HG03575 (cell line): ENCODE measurements around the gene DLX5.

Experiments
- ATAC-seq: cut with Tn5 transposase; IDR thresholded peaks from one replicate; pipeline ENCODE4 v1.9.1; 2021; ENCODE audit not compliant: unreplicated experiment, insufficient number of reproducible peaks, low FRiP score; ENCODE audit errors: extremely low read depth

DLX5 gene

DNA sequence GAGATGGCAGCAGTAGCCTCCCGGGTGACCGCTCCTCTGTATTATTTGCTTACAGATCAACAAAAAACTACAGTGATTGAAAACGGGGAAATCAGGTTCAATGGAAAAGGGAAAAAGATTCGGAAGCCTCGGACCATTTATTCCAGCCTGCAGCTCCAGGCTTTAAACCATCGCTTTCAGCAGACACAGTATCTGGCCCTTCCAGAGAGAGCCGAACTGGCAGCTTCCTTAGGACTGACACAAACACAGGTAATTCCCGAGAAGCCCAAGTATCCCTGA, 17.1 kb downstream of the DLX5 start:
- ATAC-seq, result no peak

DNA sequence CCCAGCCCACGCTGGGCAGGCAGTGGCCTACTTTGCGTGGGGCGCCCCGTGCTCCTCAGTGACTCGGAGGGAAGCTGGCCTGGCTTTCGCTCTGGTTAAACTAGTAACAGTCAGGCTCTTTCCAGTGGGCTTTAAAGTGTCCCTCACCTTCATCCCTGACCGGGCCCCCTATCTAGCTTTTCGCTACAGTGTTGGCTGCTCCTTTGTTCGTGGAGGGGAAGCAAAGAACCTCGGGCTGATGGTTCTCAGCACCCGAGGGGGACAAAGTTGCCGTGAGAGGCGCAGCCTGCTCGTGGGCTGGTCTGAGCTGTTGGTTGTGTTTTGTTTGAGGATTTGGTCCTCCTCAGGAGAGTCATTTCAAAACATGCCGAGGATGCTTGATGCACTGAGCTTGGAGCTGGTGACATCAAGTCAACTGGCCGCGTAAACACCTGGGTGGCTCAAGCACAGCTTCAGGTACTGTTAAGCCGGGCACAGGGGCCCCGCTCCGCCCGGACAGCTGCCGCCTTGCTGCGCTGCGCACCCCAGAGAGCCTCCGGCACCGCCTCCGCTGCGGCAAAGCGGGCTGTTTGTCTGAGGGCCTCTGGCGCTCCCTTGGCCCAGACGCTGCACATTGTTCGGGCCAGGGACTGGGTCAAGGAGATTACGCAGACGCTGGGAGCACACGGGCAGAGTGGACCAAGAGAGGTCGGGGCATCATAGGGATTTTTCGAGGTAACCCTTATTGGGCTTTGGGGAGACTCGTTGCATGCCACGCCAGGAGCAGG, 17.6 kb downstream of the DLX5 start:
- no peak for ATAC-seq

DNA sequence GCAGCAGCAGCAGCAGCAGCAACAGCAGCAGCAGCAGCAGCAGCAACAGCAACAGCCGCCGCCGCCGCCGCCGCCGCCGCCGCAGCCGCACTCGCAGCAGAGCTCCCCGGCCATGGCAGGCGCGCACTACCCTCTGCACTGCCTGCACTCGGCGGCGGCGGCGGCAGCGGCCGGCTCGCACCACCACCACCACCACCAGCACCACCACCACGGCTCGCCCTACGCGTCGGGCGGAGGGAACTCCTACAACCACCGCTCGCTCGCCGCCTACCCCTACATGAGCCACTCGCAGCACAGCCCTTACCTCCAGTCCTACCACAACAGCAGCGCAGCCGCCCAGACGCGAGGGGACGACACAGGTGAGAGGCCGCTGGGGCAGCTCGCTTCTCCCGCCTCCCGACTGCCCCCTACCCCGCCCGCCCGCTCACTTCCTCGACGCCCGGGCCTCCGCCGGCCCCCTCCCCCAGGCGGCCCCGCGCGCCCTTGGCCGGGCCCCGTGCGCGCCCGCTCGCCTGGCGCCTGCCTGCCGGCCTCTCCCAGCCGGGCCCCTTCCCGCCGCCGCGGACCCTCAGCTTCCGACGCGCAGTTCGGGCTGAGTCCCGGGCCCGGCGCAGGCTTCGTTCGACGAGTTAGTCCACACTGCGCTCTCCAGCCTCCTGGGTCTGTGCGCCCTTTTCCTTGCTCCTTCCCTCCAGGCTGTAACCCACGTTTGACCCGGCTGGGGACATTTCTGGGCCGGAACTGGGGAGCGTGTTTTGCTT, 18.4 kb downstream of the DLX5 start:
- ATAC-seq, result no peak

DNA sequence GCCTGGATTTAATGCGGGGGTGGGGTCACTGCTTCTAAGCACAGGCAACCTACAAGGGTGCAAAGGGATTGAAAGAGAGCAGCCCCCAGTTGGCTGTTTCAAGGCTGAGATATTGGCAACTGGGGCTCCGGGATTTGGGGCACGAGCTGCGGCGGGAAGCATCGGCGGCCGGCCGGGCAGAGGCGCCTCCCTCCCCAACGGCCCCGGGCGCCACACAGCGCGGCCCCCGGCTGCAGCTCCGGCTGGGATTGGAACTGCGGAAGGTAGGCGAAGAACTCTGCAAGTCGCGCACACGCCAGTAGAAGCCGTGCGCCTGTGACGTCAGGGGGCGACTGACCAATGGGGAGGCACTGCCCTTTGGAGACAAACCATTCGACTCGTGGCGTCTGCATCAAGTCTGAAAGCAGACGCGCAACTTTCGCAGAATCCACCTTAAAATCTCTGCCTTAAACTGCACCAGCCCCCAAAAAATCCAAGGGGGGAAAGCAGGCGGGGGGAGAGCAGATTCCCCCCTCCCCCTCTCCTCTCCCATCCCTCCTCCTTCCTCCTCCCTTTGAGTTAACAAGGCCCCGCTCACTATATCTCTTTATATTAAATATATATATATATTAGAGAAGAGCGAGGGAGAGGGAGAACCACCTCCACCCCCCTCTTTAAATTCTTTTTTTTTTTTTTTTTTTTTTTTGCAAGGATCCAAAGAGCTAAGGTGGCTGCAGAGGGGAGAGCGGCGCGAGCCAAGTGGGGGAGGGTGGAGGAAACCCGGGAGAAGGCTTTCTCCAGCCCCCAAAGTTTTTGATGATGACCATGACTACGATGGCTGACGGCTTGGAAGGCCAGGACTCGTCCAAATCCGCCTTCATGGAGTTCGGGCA, 19.2 kb downstream of the DLX5 start, which contains the start of gene DLX6:
DLX6 (plus strand) TSS at position 371 of the 872 bp plus-strand sequence; CDS start at position 796, 425 bp downstream.
- no peak for ATAC-seq

DNA sequence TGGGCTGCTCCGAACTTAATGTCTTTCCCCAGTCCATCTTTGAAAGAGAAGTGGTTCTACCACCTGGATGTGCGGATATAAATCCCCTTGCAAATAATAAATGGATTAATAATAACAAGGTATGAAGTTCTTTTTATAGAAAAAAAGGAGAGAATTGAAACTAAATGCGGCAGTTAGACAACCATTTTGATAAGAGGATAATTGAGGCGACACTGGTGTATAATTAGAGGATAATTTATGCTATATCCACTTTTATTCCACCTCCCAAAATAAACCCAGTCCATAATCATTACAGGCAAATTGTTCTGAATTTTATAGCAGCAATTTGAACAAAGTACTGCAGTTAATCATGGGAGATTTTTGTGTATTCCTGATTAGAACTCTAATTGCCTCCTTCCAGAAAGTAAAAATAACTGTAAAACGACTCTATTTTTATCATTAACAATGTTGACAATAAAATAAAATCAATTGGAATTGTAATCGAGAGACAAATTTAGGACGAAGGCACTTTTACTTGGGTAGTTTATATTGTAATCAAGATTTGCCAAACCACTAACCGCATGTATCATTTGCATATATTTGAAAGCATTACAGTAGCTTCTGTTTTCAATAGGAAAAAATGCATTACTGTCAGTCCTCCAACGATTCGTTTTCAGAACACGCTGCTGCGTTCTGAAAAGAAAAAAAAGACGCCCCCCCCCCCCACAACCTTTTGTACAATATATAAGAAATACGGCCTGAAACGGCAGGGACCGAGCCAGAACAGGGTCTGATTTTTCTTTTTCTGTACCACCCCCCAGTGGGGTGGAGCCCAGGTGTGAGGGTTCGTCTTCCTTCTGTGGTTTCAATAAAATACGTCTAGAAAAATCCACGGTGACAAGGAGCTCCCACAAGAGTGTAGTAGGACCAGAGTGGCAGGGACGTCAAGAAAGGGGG, 20.1 kb downstream of the DLX5 start:
- no peak for ATAC-seq

DNA sequence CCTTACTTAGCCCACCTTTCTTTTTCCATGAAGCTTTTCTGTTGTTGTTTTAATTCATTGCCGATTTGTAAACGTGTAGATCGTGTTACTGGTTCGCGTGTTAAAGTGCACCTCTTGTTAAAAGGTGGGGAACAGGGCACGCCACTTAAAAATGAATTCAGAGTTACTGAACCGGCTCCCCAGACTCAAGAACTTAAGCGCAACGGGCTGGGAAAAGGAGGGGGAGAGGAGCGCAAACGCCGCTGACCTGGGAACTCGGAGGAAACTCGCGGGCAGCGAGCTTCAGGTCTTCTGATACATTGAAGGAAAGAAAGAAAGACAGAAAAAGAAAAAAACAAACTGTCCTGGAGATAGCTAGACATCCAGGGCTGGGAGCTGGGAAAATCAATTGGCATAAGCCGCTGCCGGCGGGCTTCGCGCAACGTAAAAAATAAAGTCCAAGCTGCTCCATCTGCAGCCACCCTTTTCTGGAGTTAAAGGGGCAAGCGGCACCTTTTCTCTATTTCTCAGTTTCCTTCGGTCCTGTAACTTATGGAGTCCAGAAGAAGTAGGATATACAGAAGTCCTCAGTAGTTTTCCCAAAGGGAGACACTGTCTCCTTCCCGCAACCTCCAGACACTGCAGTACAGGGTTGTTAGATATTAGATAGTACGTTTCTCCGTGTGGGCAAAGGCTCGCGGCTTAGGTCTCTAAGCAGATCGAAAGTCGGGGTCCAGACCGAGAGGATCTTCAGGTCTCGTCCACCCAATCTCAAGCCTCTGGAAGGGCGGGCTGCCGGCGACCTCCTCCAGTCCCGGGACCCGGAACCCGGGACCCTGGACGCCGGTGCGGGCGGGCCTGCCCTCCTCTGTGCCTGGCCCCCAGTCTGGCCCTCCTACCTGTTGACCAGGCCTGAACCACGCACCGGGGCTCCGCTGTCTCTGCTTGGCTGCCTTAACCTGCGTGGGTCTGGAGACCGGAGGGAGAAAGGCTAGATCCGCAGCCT, 21.1 kb downstream of the DLX5 start:
- ATAC-seq, result no peak

DNA sequence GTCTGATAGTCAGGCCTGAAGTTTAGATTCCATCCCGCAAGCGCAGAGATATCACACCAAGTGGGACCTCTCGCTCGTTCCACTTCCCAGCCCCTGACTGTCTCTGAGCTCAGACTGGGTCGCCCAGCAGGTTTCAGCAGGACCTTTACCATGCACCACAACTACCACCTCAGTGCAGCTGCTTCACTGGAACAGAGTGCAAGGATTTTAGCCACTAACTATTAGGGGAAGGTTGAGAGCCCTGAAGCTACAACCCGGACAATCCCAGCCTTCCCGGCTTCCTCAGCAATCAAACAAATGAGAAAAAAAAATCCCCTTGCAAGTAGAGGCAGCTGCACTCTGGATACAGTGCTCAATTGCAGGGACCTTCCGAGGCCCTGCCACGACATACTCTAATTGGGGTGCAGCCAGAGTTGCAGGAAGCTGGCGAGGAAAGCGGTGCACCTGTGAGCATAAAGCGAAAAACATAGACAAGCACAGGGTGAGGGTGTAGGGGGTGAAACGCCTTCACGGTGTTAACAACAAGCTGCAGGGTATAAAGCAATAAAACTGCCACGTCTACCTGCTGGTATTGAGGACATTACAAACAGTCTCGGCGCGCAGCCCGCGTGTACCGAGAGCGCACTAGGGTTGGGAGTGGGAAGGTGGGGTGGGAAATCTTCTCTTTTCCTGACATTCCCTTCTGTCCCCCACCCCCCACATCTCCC, 21.9 kb downstream of the DLX5 start:
- no peak for ATAC-seq

DNA sequence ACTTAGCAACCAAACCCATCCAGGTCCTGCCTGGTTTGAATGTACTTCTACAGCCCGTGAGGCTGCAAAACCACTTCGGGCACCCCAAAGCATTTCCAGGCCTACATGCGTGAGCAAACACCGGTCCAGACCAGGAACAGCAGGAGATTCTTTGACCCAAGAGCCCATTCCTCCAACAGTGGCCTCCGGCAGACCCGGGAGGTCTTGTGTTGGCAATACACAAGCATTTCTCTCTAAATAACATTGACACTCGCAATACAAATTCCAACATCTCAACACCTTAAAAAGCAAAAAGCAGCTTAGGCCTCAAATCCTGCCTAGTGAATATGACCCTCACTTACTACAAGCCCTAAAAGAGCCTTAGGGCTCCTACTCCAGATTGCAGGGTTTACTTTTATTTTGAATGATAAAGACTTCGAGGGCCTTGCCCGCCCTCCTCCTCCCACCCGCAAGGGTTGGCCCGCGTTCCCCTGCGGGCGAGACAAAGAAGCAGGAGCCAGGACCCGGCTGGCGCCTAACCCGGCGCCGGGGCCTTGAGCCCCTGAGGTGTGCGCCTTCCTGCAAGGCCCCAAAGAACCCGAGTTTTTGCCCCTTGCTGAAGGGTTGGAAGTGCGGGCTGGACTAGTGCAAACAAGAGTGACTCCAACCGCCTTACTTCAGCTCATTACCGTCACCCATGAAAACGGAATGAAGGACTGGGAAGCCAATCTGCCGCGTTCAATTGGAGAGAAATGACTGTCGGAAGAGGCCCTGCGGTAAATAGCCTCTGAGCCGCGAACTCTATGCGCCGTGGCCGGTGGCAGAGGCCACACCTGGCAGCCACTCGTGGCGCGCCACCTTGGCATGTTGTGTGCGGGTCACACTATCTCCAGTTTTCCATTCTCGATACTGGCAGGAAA, 22.7 kb downstream of the DLX5 start:
- no peak for ATAC-seq

DNA sequence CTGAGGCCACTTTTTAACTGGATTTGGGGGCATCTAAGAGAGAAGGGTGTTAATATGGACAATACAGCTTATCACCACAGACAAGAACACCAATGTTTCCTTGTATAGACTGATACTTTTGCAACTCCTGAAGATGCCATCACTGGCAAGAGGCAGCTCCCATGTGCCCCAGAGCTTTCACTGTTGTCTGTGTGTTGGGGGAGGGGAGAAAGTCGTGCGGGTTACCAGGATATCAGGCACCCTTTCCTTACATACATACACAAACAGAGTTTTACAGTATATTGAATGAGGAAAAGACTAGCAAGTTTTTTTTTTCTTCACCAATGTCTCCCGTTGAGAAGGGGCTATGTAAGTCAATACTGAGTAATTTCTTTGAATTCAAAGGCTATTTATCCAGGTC, 23.4 kb downstream of the DLX5 start:
- no peak for ATAC-seq

DNA sequence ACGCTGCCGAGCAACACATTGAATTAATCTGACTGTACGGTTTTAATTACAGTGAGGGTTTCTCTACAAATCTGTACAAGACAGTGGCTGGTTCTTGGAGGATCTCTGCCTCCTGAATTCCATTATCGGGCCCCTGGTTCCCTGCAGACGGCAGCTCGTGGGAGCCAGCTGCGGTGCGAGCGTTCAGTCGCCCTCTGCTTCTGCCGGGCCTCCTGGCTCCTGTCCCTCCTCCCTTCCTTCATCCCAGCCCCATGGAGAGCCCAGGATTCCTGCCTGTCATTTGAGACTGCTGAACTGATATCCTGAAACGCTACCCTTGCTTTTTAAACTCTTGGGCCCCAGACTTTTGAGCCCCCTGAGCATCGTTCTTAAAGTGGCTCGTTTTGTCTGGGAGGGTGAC, 25.9 kb downstream of the DLX5 start:
- no peak for ATAC-seq

DNA sequence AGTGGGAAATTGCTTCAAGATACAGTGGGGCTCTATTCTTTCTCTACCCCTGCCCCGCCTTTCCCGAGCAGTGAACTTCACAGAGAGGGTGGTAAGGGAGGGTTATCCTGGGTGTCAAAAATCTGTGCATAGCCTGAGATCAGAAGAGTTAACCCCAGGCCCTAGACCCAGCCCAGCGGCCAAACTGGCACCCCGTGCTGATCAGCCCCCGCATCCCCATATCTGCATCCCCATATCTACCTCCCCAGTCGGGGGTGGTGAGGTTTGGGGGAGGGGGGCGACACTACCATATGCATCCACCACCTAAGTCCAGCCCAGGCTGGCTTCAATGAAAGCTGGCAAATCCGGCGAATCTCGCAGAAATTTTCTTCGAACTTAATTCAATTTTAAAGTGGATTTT, 26.3 kb downstream of the DLX5 start:
- no peak for ATAC-seq

DNA sequence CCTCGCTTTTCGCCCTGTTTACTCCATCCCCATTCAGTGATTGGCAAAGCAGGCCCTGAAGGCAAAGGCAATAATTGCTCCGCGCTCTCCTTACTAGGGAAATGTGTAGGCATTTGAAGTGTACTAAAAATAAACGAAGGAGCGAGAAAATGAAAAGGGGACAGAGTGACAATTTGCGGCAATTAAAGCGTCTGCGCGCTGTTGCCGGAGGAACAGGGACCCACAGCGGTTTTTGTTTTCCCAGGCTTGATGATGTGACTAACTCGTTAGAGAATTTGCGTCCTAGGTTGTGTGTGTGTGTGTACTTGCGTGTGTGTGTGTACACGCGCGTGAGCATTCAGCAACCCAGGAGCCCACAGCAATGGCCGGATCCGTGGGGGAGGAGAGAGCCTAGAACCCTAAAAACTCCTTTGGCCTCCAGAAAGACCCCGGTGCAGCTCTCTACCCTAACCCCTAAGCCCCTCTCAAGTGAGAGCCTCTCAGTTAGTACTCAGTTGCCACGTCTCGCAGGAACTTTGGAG, 27.1 kb downstream of the DLX5 start:
- no peak for ATAC-seq

DNA sequence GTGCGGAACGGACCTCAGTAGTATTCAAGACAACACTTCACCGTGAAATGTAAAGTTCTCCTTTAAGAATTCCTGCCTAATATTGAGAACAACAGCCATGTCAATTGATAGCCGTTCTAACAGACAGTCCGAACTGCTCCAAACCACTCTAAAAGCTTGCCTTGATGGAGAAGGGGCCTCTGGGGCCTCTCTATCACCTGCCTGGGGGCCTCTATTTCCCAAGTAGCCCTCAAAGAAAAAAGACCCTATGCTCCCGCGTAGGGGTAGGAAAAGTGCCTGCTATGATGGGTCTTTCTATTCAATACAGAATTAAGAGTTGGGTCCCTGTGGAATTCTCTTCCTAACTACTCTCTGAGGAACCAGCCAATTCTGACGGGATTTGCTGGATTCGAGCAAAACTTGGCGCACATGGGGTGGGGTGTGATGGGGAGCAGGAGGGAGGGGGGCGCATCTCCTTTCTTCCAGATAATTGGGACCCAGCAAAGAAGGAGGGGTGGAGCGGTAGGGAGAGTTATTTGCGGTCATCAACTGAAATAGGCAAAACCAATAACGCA, 27.6 kb downstream of the DLX5 start:
- ATAC-seq, result no peak

DNA sequence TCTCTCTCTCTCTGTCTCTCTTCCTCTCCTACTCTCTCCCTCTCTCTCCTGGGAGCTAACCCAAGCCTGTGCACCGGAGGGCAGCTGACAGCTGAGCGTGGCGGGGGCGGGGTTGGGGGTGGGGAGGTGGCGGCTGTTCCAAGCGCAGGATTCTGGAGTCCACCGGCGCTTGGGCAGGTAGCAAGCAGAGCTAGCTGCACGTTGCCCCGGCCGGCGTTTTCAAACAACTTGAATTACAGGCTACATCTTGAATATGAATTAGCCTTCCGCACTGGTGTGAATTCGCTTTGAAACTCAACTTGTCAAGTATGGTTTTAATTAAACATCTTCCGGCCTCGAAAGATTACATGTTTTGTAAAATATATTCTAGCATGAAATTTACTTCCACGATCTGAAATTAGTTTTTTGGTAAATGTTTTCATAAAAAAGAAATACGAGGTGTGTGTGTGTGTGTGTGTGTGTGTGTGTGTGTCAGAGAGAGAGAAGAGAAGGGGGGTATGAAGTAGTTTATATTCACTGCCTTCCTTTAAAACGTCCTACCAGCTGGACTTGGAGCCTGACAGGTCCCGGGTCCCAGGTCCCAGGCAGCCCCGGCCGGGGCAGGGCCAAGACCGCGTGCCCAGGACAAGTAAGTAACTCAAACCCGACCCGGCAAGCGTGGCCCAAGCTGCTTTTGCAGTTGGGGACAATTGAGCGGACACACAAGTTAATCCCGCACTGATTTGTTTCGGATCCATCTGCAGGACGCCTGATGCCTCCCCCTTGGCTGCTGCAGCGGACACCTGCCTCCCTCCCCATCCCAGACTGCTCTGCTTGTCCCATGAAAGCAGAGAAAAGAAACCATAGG, 28.3 kb downstream of the DLX5 start:
- no peak for ATAC-seq
